HCT116 (cell line): ENCODE measurements around the gene TMEM51.

Experiments
- CTCF ChIP-seq, 3 experiments: fragments of 200-600 bp in 1 of 3; sonication (generic) in 1 of 3; IDR thresholded peaks in 2 of 3; conservative IDR thresholded peaks in 1 of 3; 2 replicates each; pipeline ENCODE4 v1.5.1; 2012 to 2017; ENCODE audit warnings: low read depth in 2 of 3, low read length in 2 of 3, antibody characterized with exemption in 1 of 3, borderline replicate concordance in 1 of 3, control low read depth in 1 of 3, mild to moderate bottlenecking in 1 of 3, mixed read lengths in 1 of 3, mixed run types in 1 of 3, moderate library complexity in 1 of 3; ENCODE audit not compliant: insufficient read depth in 1 of 3
- EZH2 ChIP-seq: fragments of 200-600 bp; sonication (generic); IDR thresholded peaks from 2 replicates; pipeline ENCODE4 v1.6.1; 2017; ENCODE audit warnings: antibody characterized with exemption, mixed run types
- JUND ChIP-seq: IDR thresholded peaks from 2 replicates; pipeline ENCODE4 v1.6.1; 2012
- MAX ChIP-seq: IDR thresholded peaks from 2 replicates; pipeline ENCODE4 v1.6.1; 2012
- POLR2A ChIP-seq: IDR thresholded peaks from 2 replicates; pipeline ENCODE4 v1.7.0; 2011; ENCODE audit warnings: borderline replicate concordance; ENCODE audit not compliant: insufficient read depth, insufficient read length; ENCODE audit errors: extremely low read depth
- POLR2AphosphoS5 ChIP-seq: IDR thresholded peaks from 2 replicates; pipeline ENCODE4 v1.6.1; 2011; ENCODE audit warnings: mild to moderate bottlenecking, low read depth, low read length, moderate library complexity
- RAD21 ChIP-seq: IDR thresholded peaks from 2 replicates; pipeline ENCODE4 v1.6.1; 2012; ENCODE audit warnings: low read depth, mild to moderate bottlenecking
- SP1 ChIP-seq: IDR thresholded peaks from 2 replicates; pipeline ENCODE4 v1.6.1; 2012; ENCODE audit warnings: low read depth

- TF ChIP-seq POLR2A (no peak), EZH2 (no peak), RAD21 (no peak), POLR2AphosphoS5 (no peak), MAX (no peak), SP1 (no peak), CTCF (IDR thresholded peaks at IDR 0.05 in 2 of 3, conservative IDR thresholded peaks at IDR 0.05 in 1 of 3; ENCODE audit: borderline replicate concordance in 1 of 3, insufficient read depth in 1 of 3, low read depth in 2 of 3, low read length in 2 of 3) (no peak), JUND (no peak)
Measured at GRCh38 chr1:15254559-15254958, 101.0 kb downstream of the TMEM51 start.
